Hepatocyte (in vitro differentiated cells): ENCODE data around the gene CAPN2. TPM values are rescaled to one million over a fixed set of nuclear protein-coding genes. Genes with fewer than 3 reads are reported as not detected.

Experiments used
- DNase-seq: peaks from one replicate; pipeline ENCODE4 v3.0.0-alpha.2; 2016; ENCODE audit warnings: low spot score
- H2AFZ ChIP-seq: fragments of 200-600 bp; sonication (generic); 2 replicates; pipeline ENCODE4 v1.6.0; 2016; ENCODE audit warnings: antibody characterized with exemption, mild to moderate bottlenecking
- H3K27ac ChIP-seq: fragments of 200-600 bp; sonication (generic); 2 replicates; pipeline ENCODE4 v1.5.1; 2016; ENCODE audit warnings: mild to moderate bottlenecking
- H3K27me3 ChIP-seq: fragments of 200-600 bp; sonication (generic); 2 replicates; pipeline ENCODE4 v1.6.1; 2016
- H3K36me3 ChIP-seq: fragments of 200-600 bp; sonication (generic); replicated peaks from 2 replicates; pipeline ENCODE4 v1.5.1; 2016; ENCODE audit warnings: low read depth; ENCODE audit not compliant: insufficient read depth
- H3K4me1 ChIP-seq: fragments of 200-600 bp; sonication (generic); 2 replicates; pipeline ENCODE4 v1.5.1; 2016; ENCODE audit warnings: mild to moderate bottlenecking, moderate library complexity; ENCODE audit not compliant: insufficient read depth
- H3K4me2 ChIP-seq: fragments of 200-600 bp; sonication (generic); 2 replicates; pipeline ENCODE4 v1.6.0; 2016
- H3K4me3 ChIP-seq: fragments of 200-600 bp; sonication (generic); 2 replicates; pipeline ENCODE4 v1.5.1; 2016; ENCODE audit warnings: mild to moderate bottlenecking
- H3K79me2 ChIP-seq: fragments of 200-600 bp; sonication (generic); 2 replicates; pipeline ENCODE4 v1.6.0; 2017; ENCODE audit warnings: mild to moderate bottlenecking
- H3K9me2 ChIP-seq: fragments of 200-600 bp; sonication (generic); replicated peaks from 2 replicates; pipeline ENCODE4 v1.6.0; 2017; ENCODE audit warnings: mild to moderate bottlenecking; ENCODE audit not compliant: insufficient read depth
- H3K9me3 ChIP-seq: fragments of 200-600 bp; sonication (generic); 2 replicates; pipeline ENCODE4 v1.5.1; 2016; ENCODE audit warnings: low read depth, mild to moderate bottlenecking
- H4K20me1 ChIP-seq: fragments of 200-600 bp; sonication (generic); 2 replicates; pipeline ENCODE4 v1.6.0; 2016; ENCODE audit warnings: mild to moderate bottlenecking; ENCODE audit not compliant: insufficient read depth, poor library complexity, severe bottlenecking
- EZH2 ChIP-seq: fragments of 200-600 bp; sonication (generic); IDR thresholded peaks from 2 replicates; pipeline ENCODE4 v1.6.1; 2016; ENCODE audit warnings: antibody characterized with exemption, mild to moderate bottlenecking, borderline replicate concordance
- EZH2phosphoT487 ChIP-seq: fragments of 200-600 bp; sonication (generic); IDR thresholded peaks from one replicate; pipeline ENCODE4 v1.6.1; 2018; ENCODE audit warnings: antibody characterized with exemption, mild to moderate bottlenecking, low read depth, moderate library complexity; ENCODE audit not compliant: unreplicated experiment, severe bottlenecking
- WGBS: methylation state at CpG from one replicate; pipeline ENCODE4 v1.1.6; 2016; ENCODE audit warnings: low lambda C conversion rate; ENCODE audit errors: missing lambda C conversion rate; 5-methylcytosine and 5-hydroxymethylcytosine counted together
- polyA plus RNA-seq: library from polyadenylated mRNA; unstranded; fragments of >200 nt; fragmentation: Nextera tagmentation; extraction: Ambion mirVana; gene quantifications from 2 replicates; pipeline ENCODE4 v1.2.1, GENCODE V29; 2016
- total RNA-seq: library from RNA; depleted of rRNA; stranded (reverse); fragments of >200 nt; gene quantifications from 2 replicates; pipeline ENCODE4 v1.2.3, GENCODE V29; 2014
- TF ChIP-seq, protein P1 (sequence below): fragments of 200-600 bp; sonication (generic); IDR thresholded peaks from 2 replicates; pipeline ENCODE4 v1.5.1; 2016; ENCODE audit warnings: antibody characterized with exemption, mild to moderate bottlenecking; ENCODE audit not compliant: poor library complexity

The CAPN2 gene
- total and polyA plus RNA-seq, 2 experiments from 2014 or later: 147 to 162 TPM

DNA sequence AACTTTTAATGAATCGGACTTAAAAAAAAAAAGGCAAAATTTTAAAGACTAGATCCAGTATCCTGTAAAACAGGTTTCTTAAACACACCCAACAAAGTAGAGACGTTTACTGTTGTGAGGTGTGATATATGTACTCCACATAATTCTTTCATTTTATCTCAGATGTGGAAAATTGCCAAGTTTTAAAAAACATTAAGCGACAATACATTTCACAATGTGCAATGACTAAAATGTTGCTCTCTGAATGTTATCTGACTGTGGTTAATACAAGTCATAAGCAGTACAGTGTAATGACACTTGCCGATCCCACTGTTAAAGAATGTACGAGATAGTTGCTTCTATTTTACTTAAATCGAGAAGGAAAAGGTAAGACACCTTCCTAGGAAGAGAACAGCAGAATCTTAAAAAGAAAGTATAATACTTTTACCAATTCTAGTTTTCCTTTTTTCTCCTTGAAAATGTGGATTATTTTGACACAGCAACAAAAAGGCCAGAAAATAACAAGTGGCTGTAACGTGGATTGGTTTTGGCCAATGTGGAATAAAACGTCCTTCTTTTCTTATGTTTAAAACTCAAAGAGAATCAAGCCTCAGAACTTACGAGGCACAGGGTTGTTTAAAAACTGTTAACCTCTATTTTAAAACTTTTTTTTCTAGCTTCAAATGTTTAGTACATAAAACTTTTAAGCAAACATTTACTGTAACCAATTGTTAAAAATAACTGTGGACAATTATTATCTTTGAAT is 82.0 kb downstream of the CAPN2 start:
- H3K4me3 ChIP-seq: no peak overlapping the region
- WGBS: 76% methylated on average over 9 of the region's 9 CpGs
- TF ChIP-seq EZH2phosphoT487 (no peak), EZH2 (no peak)
- TF ChIP-seq, protein P1, sequence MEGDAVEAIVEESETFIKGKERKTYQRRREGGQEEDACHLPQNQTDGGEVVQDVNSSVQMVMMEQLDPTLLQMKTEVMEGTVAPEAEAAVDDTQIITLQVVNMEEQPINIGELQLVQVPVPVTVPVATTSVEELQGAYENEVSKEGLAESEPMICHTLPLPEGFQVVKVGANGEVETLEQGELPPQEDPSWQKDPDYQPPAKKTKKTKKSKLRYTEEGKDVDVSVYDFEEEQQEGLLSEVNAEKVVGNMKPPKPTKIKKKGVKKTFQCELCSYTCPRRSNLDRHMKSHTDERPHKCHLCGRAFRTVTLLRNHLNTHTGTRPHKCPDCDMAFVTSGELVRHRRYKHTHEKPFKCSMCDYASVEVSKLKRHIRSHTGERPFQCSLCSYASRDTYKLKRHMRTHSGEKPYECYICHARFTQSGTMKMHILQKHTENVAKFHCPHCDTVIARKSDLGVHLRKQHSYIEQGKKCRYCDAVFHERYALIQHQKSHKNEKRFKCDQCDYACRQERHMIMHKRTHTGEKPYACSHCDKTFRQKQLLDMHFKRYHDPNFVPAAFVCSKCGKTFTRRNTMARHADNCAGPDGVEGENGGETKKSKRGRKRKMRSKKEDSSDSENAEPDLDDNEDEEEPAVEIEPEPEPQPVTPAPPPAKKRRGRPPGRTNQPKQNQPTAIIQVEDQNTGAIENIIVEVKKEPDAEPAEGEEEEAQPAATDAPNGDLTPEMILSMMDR: no peak
- H4K20me1 ChIP-seq: no peaks in the 10 kb centered on the region
- H2AFZ ChIP-seq: no peak overlapping the region
- H3K4me1 ChIP-seq: no peaks in the 10 kb centered on the region
- peak overlapping the region; percentile 61 for H3K4me2 ChIP-seq
- H3K27me3 ChIP-seq: no peaks in the 10 kb centered on the region
- no peak for DNase-seq
- H3K9me2 ChIP-seq: no peaks in the 10 kb centered on the region
- no peaks in the 10 kb centered on the region for H3K9me3 ChIP-seq
- H3K36me3 ChIP-seq: no peaks in the 10 kb centered on the region
- H3K27ac ChIP-seq: peak overlapping the region; percentile 39
- H3K79me2 ChIP-seq: peaks cover 6% of the 10 kb centered on the region

DNA sequence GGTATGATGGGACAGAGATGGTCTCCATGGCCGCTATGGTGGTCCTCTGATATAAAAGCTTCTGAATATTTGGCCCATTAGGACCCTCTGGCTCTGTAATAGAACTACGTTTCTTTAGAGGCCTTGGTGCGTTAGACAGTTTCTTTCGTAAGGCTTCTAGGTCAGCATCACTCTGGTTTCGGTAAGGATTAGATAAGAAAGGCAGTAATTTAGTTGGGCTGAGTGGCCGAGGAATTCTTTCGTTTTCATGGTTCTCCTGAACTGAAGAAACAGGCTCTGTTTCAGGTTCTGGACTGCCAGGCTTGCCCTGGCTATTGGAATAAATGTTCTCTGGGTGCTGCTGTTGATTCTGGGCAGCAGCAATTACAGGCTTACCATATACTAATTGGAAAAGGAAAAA is 83.9 kb downstream of the CAPN2 start:
- Histone ChIP-seq H3K4me3 (no peak overlapping the region), H3K9me2 (no peaks in the 10 kb centered on the region), H3K27me3 (no peaks in the 10 kb centered on the region), H3K36me3 (no peaks in the 10 kb centered on the region), H2AFZ (no peak overlapping the region), H3K79me2 (peaks cover 6% of the 10 kb centered on the region), H3K4me2 (no peak overlapping the region), H3K27ac (no peak overlapping the region), H4K20me1 (no peaks in the 10 kb centered on the region), H3K9me3 (no peaks in the 10 kb centered on the region), H3K4me1 (no peaks in the 10 kb centered on the region)
- 85% methylated on average over 7 of the region's 7 CpGs for WGBS
- TF ChIP-seq, protein P1: no peak
- no peak for TF ChIP-seq EZH2phosphoT487
- TF ChIP-seq EZH2: no peak
- DNase-seq: no peak

DNA sequence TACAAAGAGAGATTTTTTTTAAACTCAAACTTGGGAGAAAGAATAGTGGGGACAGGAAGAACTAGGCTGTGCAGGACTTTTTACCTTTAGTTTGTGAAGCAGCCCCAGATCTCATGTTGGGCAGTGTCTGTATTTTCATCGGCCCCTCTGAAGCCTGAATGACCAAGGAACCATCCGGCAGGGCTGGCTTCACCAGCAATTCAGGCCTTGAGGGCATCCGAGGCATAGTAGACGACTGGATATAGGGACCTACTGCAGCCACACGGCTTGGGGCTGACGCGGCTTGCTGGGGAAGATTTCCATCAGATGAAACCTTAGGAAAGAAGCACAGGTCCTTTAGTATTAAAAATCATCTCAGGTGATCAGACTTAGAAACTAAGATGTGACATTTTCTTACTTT is 89.7 kb downstream of the CAPN2 start:
- H3K27ac ChIP-seq: no peak overlapping the region
- no peaks in the 10 kb centered on the region for H4K20me1 ChIP-seq
- H2AFZ ChIP-seq: no peak overlapping the region
- peaks cover 11% of the 10 kb centered on the region for H3K36me3 ChIP-seq
- 96% methylated on average over 7 of the region's 7 CpGs for WGBS
- H3K9me2 ChIP-seq: no peaks in the 10 kb centered on the region
- no peak for DNase-seq
- TF ChIP-seq EZH2phosphoT487 (no peak), EZH2 (no peak)
- TF ChIP-seq, protein P1: no peak
- no peak overlapping the region for H3K4me3 ChIP-seq
- H3K4me1 ChIP-seq: no peaks in the 10 kb centered on the region
- no peak overlapping the region for H3K4me2 ChIP-seq
- no peaks in the 10 kb centered on the region for H3K27me3 ChIP-seq
- no peaks in the 10 kb centered on the region for H3K79me2 ChIP-seq
- no peaks in the 10 kb centered on the region for H3K9me3 ChIP-seq

DNA sequence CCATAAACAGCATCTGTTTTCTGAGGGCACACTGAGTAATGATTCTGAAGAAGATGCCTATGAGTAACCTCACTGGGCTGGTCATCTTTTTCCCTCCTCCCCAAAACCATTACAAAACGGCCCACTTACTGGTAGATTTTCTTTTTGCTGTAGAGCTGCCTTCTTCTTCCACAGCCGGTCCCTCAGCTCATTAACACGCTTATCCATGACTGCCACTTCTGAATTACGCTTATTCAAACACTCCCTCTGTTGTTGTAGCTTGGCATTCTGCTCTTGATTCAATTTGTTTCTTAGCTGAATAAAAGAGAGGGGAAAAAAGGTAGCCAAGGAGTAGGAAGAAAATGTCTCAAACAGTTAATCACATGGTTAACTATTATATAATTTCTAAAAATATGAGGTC is 90.3 kb downstream of the CAPN2 start:
- no peak for DNase-seq
- TF ChIP-seq EZH2phosphoT487: no peak
- TF ChIP-seq EZH2: no peak
- TF ChIP-seq, protein P1: no peak
- no peak overlapping the region for H2AFZ ChIP-seq
- H3K79me2 ChIP-seq: peaks cover 1% of the 10 kb centered on the region
- H3K27me3 ChIP-seq: no peaks in the 10 kb centered on the region
- peaks cover 11% of the 10 kb centered on the region for H3K36me3 ChIP-seq
- 78% methylated on average over 4 of the region's 4 CpGs for WGBS
- H3K4me3 ChIP-seq: no peak overlapping the region
- H3K9me3 ChIP-seq: no peaks in the 10 kb centered on the region
- H3K4me2 ChIP-seq: no peak overlapping the region
- no peak overlapping the region for H3K27ac ChIP-seq
- no peaks in the 10 kb centered on the region for H4K20me1 ChIP-seq
- H3K4me1 ChIP-seq: no peaks in the 10 kb centered on the region
- no peaks in the 10 kb centered on the region for H3K9me2 ChIP-seq
